ENCODE results near the gene FXYD3. TPM values are rescaled to one million over a fixed set of nuclear protein-coding genes. Genes with fewer than 3 reads are reported as not detected.

Gene FXYD3
- total and polyA plus RNA-seq, 7 experiments from 2014 or later, result not detected

- ATAC-seq, result no peak
- intact Hi-C loops (cut with micrococcal nuclease), result no loop called here
These were observed 614 bp downstream of the FXYD3 start for GRCh38 chr19:35116072-35116801.

GRCh38 chr19:35117116-35117515 is 1.5 kb downstream of the FXYD3 start:
- ChIA-PET CTCF (interaction anchor here (0.6 to 1.0 kb wide), 5 partner anchors 23 to 104 kb away, joined by 3 to 5 read pairs (median 4); no protein-coding TSS in a partner anchor), POLR2A (interaction anchor here (0.6 kb wide), 1 partner anchor 96 kb away, joined by 3 read pairs; no protein-coding TSS in a partner anchor)
- Histone ChIP-seq H3K27me3 (ENCODE audit: control insufficient read depth in 2 of 2, insufficient read depth in 2 of 2, low read length in 2 of 2) (no peaks in the 10 kb centered on the region), H3K27ac (ENCODE audit: low read depth, low read length) (no peak overlapping the region), H3K4me1 (ENCODE audit: control insufficient read depth in 2 of 2, insufficient read depth in 2 of 2, low read length in 2 of 2) (peaks cover 0 to 7% of the 10 kb centered on the region in 2 donors), H3K36me3 (ENCODE audit: control insufficient read depth in 2 of 3, insufficient read depth in 3 of 3, low read length in 3 of 3) (no peaks in the 10 kb centered on the region), H3K4me3 (ENCODE audit: low read length) (no peak overlapping the region), H3K9me3 (ENCODE audit: control insufficient read depth in 2 of 3, low read length in 3 of 3) (no peaks in the 10 kb centered on the region)
- H3K27me3 Mint-ChIP-seq, result peaks cover 0 to 13% (median 0%) of the 10 kb centered on the region in 5 donors
- ATAC-seq, result no peak
- H3K9me3 Mint-ChIP-seq, result no peaks in the 10 kb centered on the region
- no peaks in the 10 kb centered on the region for H3K36me3 Mint-ChIP-seq
- H3K4me1 Mint-ChIP-seq, result peaks cover 5 to 13% (median 6%) of the 10 kb centered on the region in 7 donors
- intact Hi-C loops (cut with micrococcal nuclease), result no loop called here
- H3K27ac Mint-ChIP-seq, result no peak overlapping the region
- H3K4me3 Mint-ChIP-seq, result no peak overlapping the region
- DNase-seq, result no peak

More at GRCh38 chr19:35116072-35116801, 614 bp downstream of the FXYD3 start:
- POLR2A ChIA-PET, result interaction anchor here (0.6 to 0.9 kb wide), 2 partner anchors 8 to 95 kb away, joined by 3 to 4 read pairs; no protein-coding TSS in a partner anchor
- Mint-ChIP-seq H3K36me3 (no peaks in the 10 kb centered on the region), H3K9me3 (no peaks in the 10 kb centered on the region), H3K4me1 (peaks cover 5 to 8% (median 6%) of the 10 kb centered on the region in 7 donors), H3K27ac (peak overlapping the region in 1 of 9 donors; percentile 56), H3K4me3 (no peak overlapping the region), H3K27me3 (peaks cover 0 to 17% (median 0%) of the 10 kb centered on the region in 5 donors)
- H3K27me3 ChIP-seq (ENCODE audit: control insufficient read depth in 2 of 2, insufficient read depth in 2 of 2, low read length in 2 of 2), result no peaks in the 10 kb centered on the region
- no peaks in the 10 kb centered on the region for H3K9me3 ChIP-seq (ENCODE audit: control insufficient read depth in 2 of 3, low read length in 3 of 3)
- CTCF ChIA-PET, result interaction anchor here (0.6 to 1.5 kb wide), 5 partner anchors 19 to 150 kb away, joined by 3 to 5 read pairs (median 4); no protein-coding TSS in a partner anchor
- no peaks in the 10 kb centered on the region for H3K36me3 ChIP-seq (ENCODE audit: control insufficient read depth in 2 of 3, insufficient read depth in 3 of 3, low read length in 3 of 3)
- H3K4me1 ChIP-seq (ENCODE audit: control insufficient read depth in 2 of 2, insufficient read depth in 2 of 2, low read length in 2 of 2), result peaks cover 0 to 7% of the 10 kb centered on the region in 2 donors
- no peak overlapping the region for H3K27ac ChIP-seq (ENCODE audit: low read depth, low read length)
- no peak overlapping the region for H3K4me3 ChIP-seq (ENCODE audit: low read length)
- no peak for DNase-seq

GRCh38 chr19:35117799-35118198 is 2.2 kb downstream of the FXYD3 start:
- no peak overlapping the region for H3K4me3 ChIP-seq (ENCODE audit: low read length)
- H3K4me1 Mint-ChIP-seq, result peaks cover 5 to 13% (median 6%) of the 10 kb centered on the region in 7 donors
- H3K4me1 ChIP-seq (ENCODE audit: control insufficient read depth in 2 of 2, insufficient read depth in 2 of 2, low read length in 2 of 2), result peaks cover 0 to 7% of the 10 kb centered on the region in 2 donors
- no peak overlapping the region for H3K27ac ChIP-seq (ENCODE audit: low read depth, low read length)
- no peaks in the 10 kb centered on the region for H3K9me3 ChIP-seq (ENCODE audit: control insufficient read depth in 2 of 3, low read length in 3 of 3)
- no peak overlapping the region for H3K4me3 Mint-ChIP-seq
- no peaks in the 10 kb centered on the region for H3K36me3 ChIP-seq (ENCODE audit: control insufficient read depth in 2 of 3, insufficient read depth in 3 of 3, low read length in 3 of 3)
- H3K27me3 Mint-ChIP-seq, result peaks cover 0 to 11% (median 0%) of the 10 kb centered on the region in 5 donors
- ChIA-PET POLR2A (interaction anchor here (0.5 kb wide), 1 partner anchor 184 kb away, joined by 3 read pairs; no protein-coding TSS in a partner anchor), CTCF (interaction anchor here (0.6 to 1.0 kb wide), 2 partner anchors 24 to 49 kb away, joined by 3 to 4 read pairs; no protein-coding TSS in a partner anchor)
- H3K27me3 ChIP-seq (ENCODE audit: control insufficient read depth in 2 of 2, insufficient read depth in 2 of 2, low read length in 2 of 2), result no peaks in the 10 kb centered on the region
- intact Hi-C loops (cut with micrococcal nuclease), result no loop called here
- ATAC-seq (no peak), DNase-seq (no peak)
- no peaks in the 10 kb centered on the region for H3K9me3 Mint-ChIP-seq
- no peaks in the 10 kb centered on the region for H3K36me3 Mint-ChIP-seq
- peak overlapping the region in 2 of 9 donors; percentile 40 to 73 for H3K27ac Mint-ChIP-seq

- H3K9me3 Mint-ChIP-seq, result no peaks in the 10 kb centered on the region
- H3K4me3 Mint-ChIP-seq, result no peak overlapping the region
- no peaks in the 10 kb centered on the region for H3K36me3 Mint-ChIP-seq
- Histone ChIP-seq H3K4me3 (ENCODE audit: low read length) (no peak overlapping the region), H3K36me3 (ENCODE audit: control insufficient read depth in 2 of 3, insufficient read depth in 3 of 3, low read length in 3 of 3) (no peaks in the 10 kb centered on the region), H3K27ac (ENCODE audit: low read depth, low read length) (no peak overlapping the region), H3K9me3 (ENCODE audit: control insufficient read depth in 2 of 3, low read length in 3 of 3) (no peaks in the 10 kb centered on the region), H3K4me1 (ENCODE audit: control insufficient read depth in 2 of 2, insufficient read depth in 2 of 2, low read length in 2 of 2) (peaks cover 0 to 7% of the 10 kb centered on the region in 2 donors), H3K27me3 (ENCODE audit: control insufficient read depth in 2 of 2, insufficient read depth in 2 of 2, low read length in 2 of 2) (no peaks in the 10 kb centered on the region)
- ChIA-PET CTCF (no interaction called here), POLR2A (no interaction called here)
- DNase-seq (no peak), ATAC-seq (no peak)
- peaks cover 0 to 11% (median 0%) of the 10 kb centered on the region in 5 donors for H3K27me3 Mint-ChIP-seq
- H3K27ac Mint-ChIP-seq, result no peak overlapping the region
- H3K4me1 Mint-ChIP-seq, result peaks cover 5 to 13% (median 6%) of the 10 kb centered on the region in 7 donors
- intact Hi-C loops (cut with micrococcal nuclease), result no loop called here
These were observed 2.8 kb downstream of the FXYD3 start for GRCh38 chr19:35118268-35119020.

GRCh38 chr19:35119091-35119490 is 3.5 kb downstream of the FXYD3 start:
- Histone ChIP-seq H3K27me3 (ENCODE audit: control insufficient read depth in 2 of 2, insufficient read depth in 2 of 2, low read length in 2 of 2) (no peaks in the 10 kb centered on the region), H3K36me3 (ENCODE audit: control insufficient read depth in 2 of 3, insufficient read depth in 3 of 3, low read length in 3 of 3) (no peaks in the 10 kb centered on the region), H3K27ac (ENCODE audit: low read depth, low read length) (no peak overlapping the region), H3K4me3 (ENCODE audit: low read length) (no peak overlapping the region), H3K9me3 (ENCODE audit: control insufficient read depth in 2 of 3, low read length in 3 of 3) (no peaks in the 10 kb centered on the region), H3K4me1 (ENCODE audit: control insufficient read depth in 2 of 2, insufficient read depth in 2 of 2, low read length in 2 of 2) (peaks cover 0 to 13% of the 10 kb centered on the region in 2 donors)
- peaks cover 10 to 16% (median 10%) of the 10 kb centered on the region in 7 donors for H3K4me1 Mint-ChIP-seq
- no peak for ATAC-seq
- no peak for DNase-seq
- POLR2A ChIA-PET, result no interaction called here
- H3K27ac Mint-ChIP-seq, result no peak overlapping the region
- H3K4me3 Mint-ChIP-seq, result no peak overlapping the region
- intact Hi-C loops (cut with micrococcal nuclease), result no loop called here
- H3K9me3 Mint-ChIP-seq, result no peaks in the 10 kb centered on the region
- peaks cover 0 to 11% (median 0%) of the 10 kb centered on the region in 5 donors for H3K27me3 Mint-ChIP-seq
- CTCF ChIA-PET, result no interaction called here
- H3K36me3 Mint-ChIP-seq, result no peaks in the 10 kb centered on the region

- Histone ChIP-seq H3K4me1 (ENCODE audit: control insufficient read depth in 2 of 2, insufficient read depth in 2 of 2, low read length in 2 of 2) (peaks cover under 1 to 13% of the 10 kb centered on the region in 2 donors), H3K36me3 (ENCODE audit: control insufficient read depth in 2 of 3, insufficient read depth in 3 of 3, low read length in 3 of 3) (no peaks in the 10 kb centered on the region), H3K4me3 (ENCODE audit: low read length) (no peak overlapping the region), H3K27ac (ENCODE audit: low read depth, low read length) (no peak overlapping the region), H3K27me3 (ENCODE audit: control insufficient read depth in 2 of 2, insufficient read depth in 2 of 2, low read length in 2 of 2) (no peaks in the 10 kb centered on the region), H3K9me3 (ENCODE audit: control insufficient read depth in 2 of 3, low read length in 3 of 3) (no peaks in the 10 kb centered on the region)
- ATAC-seq (no peak), DNase-seq (no peak)
- intact Hi-C loops (cut with micrococcal nuclease), result no loop called here
- no peaks in the 10 kb centered on the region for H3K36me3 Mint-ChIP-seq
- peaks cover 12 to 18% (median 12%) of the 10 kb centered on the region in 7 donors for H3K4me1 Mint-ChIP-seq
- H3K27ac Mint-ChIP-seq, result no peak overlapping the region
- CTCF ChIA-PET, result no interaction called here
- peaks cover 0 to 9% (median 0%) of the 10 kb centered on the region in 5 donors for H3K27me3 Mint-ChIP-seq
- H3K4me3 Mint-ChIP-seq, result no peak overlapping the region
- POLR2A ChIA-PET, result no interaction called here
- no peaks in the 10 kb centered on the region for H3K9me3 Mint-ChIP-seq
These were observed 4.0 kb downstream of the FXYD3 start for GRCh38 chr19:35119578-35120155.
